ENCODE data around the gene BTNL9. TPM values are rescaled to one million over a fixed set of nuclear protein-coding genes. Genes with fewer than 3 reads are reported as not detected.
A peak's percentile ranks its signal among the peaks of the same experiment; 100 is the strongest.

Gene BTNL9
- total RNA-seq, 4 donors from 2014 or later, result 2.5 to 96.5 (median 15.4) TPM

GRCh38 chr5:181052672-181053487 is 12.8 kb downstream of the BTNL9 start:
- intact Hi-C loops (cut with DNase I; ENCODE audit: low total_unique reads) (no loop called here), in situ Hi-C loops (cut with MboI; ENCODE audit: low pct_ligation_motif_present in 1 of 4, low pct_unique_long_range_greater_than_20kb in 1 of 4, low sequenced_read_pairs in 3 of 4) (no loop called here)
- H3K27me3 ChIP-seq, result peaks cover 94% of the 10 kb centered on the region
- TF ChIP-seq POLR2A (IDR thresholded peaks at IDR 0.05) (no peak), EP300 (IDR thresholded peaks at IDR 0.05; ENCODE audit: low read depth) (no peak), CTCF (IDR thresholded peaks at IDR 0.05) (no peak)
- peak overlapping the region; percentile 29 to 60 (median 46) for H3K4me3 ChIP-seq
- no peaks in the 10 kb centered on the region for H3K9me3 ChIP-seq
- WGBS, 2 donors (ENCODE audit: low coverage in 1 of 2), result 1% methylated on average over 73 of the region's 120 CpGs; no CpG with 5 or more reads in 1 of the 2 donors
- no peaks in the 10 kb centered on the region for H3K36me3 ChIP-seq
- H3K27ac ChIP-seq, result no peak overlapping the region
- peak; percentile 22 for DNase-seq
- peaks cover 6 to 19% (median 16%) of the 10 kb centered on the region in 4 donors for H3K4me1 ChIP-seq

GRCh38 chr5:181053488-181054121 is 13.5 kb downstream of the BTNL9 start:
- WGBS, 2 donors (ENCODE audit: low coverage in 1 of 2), result 0 to 4% methylated on average over 3 to 45 of the region's 45 CpGs

GRCh38 chr5:181054138-181054537 is 14.1 kb downstream of the BTNL9 start:
- TF ChIP-seq POLR2A (IDR thresholded peaks at IDR 0.05) (no peak), EP300 (IDR thresholded peaks at IDR 0.05; ENCODE audit: low read depth) (no peak), POLR2AphosphoS5 (IDR thresholded peaks at IDR 0.05) (no peak), CTCF (IDR thresholded peaks at IDR 0.05) (no peak)
- intact Hi-C loops (cut with DNase I; ENCODE audit: low total_unique reads) (no loop called here), in situ Hi-C loops (cut with MboI; ENCODE audit: low pct_ligation_motif_present in 1 of 4, low pct_unique_long_range_greater_than_20kb in 1 of 4, low sequenced_read_pairs in 3 of 4) (no loop called here)
- peaks cover 6 to 22% (median 17%) of the 10 kb centered on the region in 4 donors for H3K4me1 ChIP-seq
- H3K27ac ChIP-seq, result no peak overlapping the region
- no peak for DNase-seq
- H3K27me3 ChIP-seq, result peaks cover 97% of the 10 kb centered on the region
- H3K9me3 ChIP-seq, result no peaks in the 10 kb centered on the region
- 38 to 48% methylated on average over 3 to 7 of the region's 7 CpGs for WGBS, 2 donors (ENCODE audit: low coverage in 1 of 2)
- H3K36me3 ChIP-seq, result no peaks in the 10 kb centered on the region
- H3K4me3 ChIP-seq, result peak overlapping the region in 2 of 4 donors; percentile 55 to 60

More at GRCh38 chr5:181053488-181054121, 13.5 kb downstream of the BTNL9 start:
- in situ Hi-C loops (cut with MboI; ENCODE audit: low pct_ligation_motif_present in 1 of 4, low pct_unique_long_range_greater_than_20kb in 1 of 4, low sequenced_read_pairs in 3 of 4), result no loop called here
- H3K9me3 ChIP-seq, result no peaks in the 10 kb centered on the region
- H3K36me3 ChIP-seq, result no peaks in the 10 kb centered on the region
- H3K4me1 ChIP-seq, result peaks cover 6 to 19% (median 16%) of the 10 kb centered on the region in 4 donors
- H3K27me3 ChIP-seq, result peaks cover 95% of the 10 kb centered on the region
- TF ChIP-seq EP300 (IDR thresholded peaks at IDR 0.05; ENCODE audit: low read depth) (no peak), POLR2A (IDR thresholded peaks at IDR 0.05) (no peak), CTCF (IDR thresholded peaks at IDR 0.05) (no peak), POLR2AphosphoS5 (IDR thresholded peaks at IDR 0.05) (no peak)
- DNase-seq, result no peak
- no peak overlapping the region for H3K27ac ChIP-seq
- intact Hi-C loops (cut with DNase I; ENCODE audit: low total_unique reads), result no loop called here
- peak overlapping the region; percentile 29 to 60 (median 46) for H3K4me3 ChIP-seq

- no peak overlapping the region for H3K27ac ChIP-seq
- intact Hi-C loops (cut with DNase I; ENCODE audit: low total_unique reads) (no loop called here), in situ Hi-C loops (cut with MboI; ENCODE audit: low pct_ligation_motif_present in 1 of 4, low pct_unique_long_range_greater_than_20kb in 1 of 4, low sequenced_read_pairs in 3 of 4) (no loop called here)
- TF ChIP-seq POLR2A (IDR thresholded peaks at IDR 0.05), result no peak
- TF ChIP-seq EP300 (IDR thresholded peaks at IDR 0.05; ENCODE audit: low read depth), result no peak
- TF ChIP-seq CTCF (IDR thresholded peaks at IDR 0.05), result no peak
- TF ChIP-seq POLR2AphosphoS5 (IDR thresholded peaks at IDR 0.05), result no peak
- H3K9me3 ChIP-seq, result no peaks in the 10 kb centered on the region
- no peak overlapping the region for H3K4me3 ChIP-seq
- DNase-seq, result no peak
- WGBS, 2 donors (ENCODE audit: low coverage in 1 of 2), result 32 to 66% methylated on average over 3 to 7 of the region's 7 CpGs
- no peaks in the 10 kb centered on the region for H3K36me3 ChIP-seq
- peaks cover 97% of the 10 kb centered on the region for H3K27me3 ChIP-seq
- H3K4me1 ChIP-seq, result peaks cover 6 to 27% (median 19%) of the 10 kb centered on the region in 4 donors
Measured at GRCh38 chr5:181054871-181055459, 14.9 kb downstream of the BTNL9 start.

Measured in transverse colon (tissue), 4 donors.